ENCODE results near the gene PLA2G6.

Gene PLA2G6

GRCh38 chr22:38214302-38215056, 32.8 kb upstream of the PLA2G6 start:
- DNase-seq = no peak

DNA sequence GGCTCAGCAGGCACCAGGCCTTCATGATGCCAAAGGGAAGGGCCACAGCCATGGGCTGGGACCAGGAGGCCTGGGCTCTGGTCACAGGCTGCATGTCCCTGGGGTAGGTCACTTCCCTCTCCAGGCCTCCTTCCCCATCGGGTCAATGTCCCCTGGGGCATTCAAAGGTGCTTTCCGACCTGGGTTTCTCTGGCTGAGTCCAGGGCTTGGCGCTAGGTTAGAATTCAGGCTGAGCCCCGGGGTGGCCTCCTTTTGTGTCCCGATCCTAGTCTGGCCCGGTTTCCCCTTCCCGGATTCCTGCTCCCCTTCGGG, 32.3 kb upstream of the PLA2G6 start:
- no peak for DNase-seq

GRCh38 chr22:38213319-38213989, 31.8 kb upstream of the PLA2G6 start:
- DNase-seq = no peak

GRCh38 chr22:38212442-38212841, 30.8 kb upstream of the PLA2G6 start:
- DNase-seq = no peak

GRCh38 chr22:38211556-38211955, 29.9 kb upstream of the PLA2G6 start:
- no peak for DNase-seq

GRCh38 chr22:38208551-38208968, 26.9 kb upstream of the PLA2G6 start:
- DNase-seq = no peak

- no peak for DNase-seq
Measured at GRCh38 chr22:38207898-38208432, 26.3 kb upstream of the PLA2G6 start.

GRCh38 chr22:38205261-38206128, 23.9 kb upstream of the PLA2G6 start:
- no peak for DNase-seq

DNA sequence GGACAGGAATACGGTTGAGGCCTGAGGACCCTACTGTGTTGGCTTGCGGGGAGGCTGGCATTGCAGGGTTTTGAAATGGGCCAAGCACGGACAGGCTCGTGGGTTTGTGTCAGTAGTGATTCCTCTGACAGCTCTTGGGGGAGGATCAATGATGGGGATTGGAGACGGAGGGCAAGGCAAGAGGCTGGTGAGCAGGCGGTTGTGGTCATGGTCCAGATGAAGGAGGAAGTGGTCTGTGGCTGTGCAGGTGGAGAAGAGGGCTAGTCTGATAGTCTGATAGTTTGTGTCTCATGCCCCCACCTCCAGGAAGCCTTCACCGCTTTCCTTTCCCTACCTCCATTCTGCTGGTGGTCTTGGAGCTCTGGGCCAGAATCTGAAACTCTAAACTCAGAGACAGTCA, 23.2 kb upstream of the PLA2G6 start:
- no peak for DNase-seq

DNA sequence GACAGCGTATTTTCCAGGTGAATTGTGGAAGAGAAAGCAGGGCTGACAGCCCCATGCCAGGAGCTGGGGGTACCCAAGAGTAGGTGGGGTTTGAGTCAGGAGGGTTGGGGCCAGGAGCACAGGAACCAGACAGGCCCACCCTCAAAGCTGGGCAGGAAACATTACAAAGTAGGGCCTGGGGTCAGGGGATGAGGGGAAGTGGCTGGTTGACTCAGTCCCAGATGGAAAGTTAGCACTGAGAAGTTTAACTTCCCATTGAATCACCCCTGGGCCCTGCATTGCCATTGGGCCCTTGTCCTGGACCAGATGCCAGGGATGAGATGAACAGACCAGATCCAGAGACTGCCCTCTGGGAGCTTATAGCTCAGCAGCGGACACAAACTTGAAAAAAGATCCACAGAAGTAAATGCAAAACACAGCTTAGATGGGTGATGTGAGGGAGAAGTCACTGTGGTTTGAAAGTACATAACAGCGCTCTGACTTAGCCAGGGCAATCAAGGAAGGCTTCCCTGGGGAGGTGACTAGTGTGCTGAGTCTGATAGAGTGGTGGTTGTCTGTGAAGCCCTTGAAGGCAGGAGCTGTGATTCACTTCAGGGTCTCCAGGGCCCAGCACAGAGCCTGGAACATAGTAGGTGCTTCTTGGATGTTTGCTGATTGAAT, 22.4 kb upstream of the PLA2G6 start:
- no peak for DNase-seq

DNA sequence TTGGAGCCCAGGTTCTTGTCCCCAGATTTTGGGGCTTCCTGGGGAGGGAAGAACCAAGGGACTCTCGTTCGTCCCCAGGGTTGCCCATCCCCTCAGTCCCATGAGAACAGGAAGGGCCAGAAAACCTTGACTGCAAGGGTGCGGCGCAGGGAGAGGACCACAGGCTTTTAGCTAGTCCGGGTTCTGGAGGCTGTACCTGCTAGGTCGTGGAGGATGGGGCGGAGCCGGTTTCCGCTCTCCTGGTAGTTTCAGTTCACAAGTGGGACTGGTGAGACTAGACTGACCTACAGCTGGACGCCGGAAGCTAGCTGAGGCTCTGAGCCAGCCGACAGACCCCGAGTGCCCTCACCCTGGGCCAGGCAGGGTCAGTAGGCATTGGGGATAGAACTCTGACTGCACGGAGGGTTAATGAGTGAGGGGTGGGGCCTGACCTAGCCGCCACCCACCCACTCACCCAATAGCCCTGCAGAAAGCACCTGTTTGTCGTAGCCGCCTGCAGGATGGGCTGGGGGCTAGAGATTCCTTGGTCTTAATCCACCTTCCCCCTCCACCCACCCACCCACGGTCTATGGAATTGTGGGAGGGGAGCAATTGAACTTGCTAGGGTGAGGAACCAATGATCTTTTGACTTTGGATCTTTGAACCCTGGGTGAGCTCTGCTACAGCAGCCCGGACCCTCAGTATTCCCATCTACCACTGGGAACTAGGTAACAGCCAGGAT, 21.6 kb upstream of the PLA2G6 start:
- no peak for DNase-seq

DNA sequence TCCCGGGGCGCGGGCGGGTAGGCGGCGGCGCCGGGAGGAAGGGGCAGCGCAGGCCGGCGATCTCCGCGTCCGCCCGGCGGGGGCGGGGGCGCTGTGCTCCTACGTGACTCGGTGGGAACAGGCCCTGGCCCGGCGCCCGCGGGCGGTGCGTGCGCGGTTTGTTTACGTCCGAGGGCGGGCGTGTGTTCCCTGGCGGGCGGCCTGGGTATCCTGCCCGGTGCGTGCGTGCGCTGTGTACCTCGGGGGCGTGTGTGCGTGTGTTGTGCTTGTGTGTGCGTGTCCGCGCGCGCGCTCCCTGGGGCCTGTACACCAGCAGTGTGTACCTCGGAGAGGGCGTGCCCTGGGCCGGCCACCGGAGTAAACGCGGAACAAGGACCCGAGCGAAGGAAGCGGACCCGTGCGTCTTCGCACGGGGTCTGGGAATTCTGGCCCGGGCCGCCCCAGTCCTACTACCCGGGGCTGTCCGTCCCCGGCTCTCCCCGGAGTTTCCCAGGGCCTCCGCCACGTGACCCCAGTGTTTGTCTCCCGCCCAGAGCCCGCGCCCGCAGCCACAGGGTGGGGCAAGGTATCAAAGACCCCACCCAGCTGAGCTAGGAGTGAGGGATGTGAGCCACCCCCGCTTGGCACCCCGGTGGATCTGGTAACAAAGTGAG, 20.9 kb upstream of the PLA2G6 start:
- DNase-seq = no peak

- DNase-seq = peak; percentile 72
Measured at GRCh38 chr22:38201711-38202436, 20.2 kb upstream of the PLA2G6 start, which contains the start of gene MAFF. MAFF (plus strand) TSS chr22:38201994; CDS start chr22:38213854, 11,860 bp downstream.

DNA sequence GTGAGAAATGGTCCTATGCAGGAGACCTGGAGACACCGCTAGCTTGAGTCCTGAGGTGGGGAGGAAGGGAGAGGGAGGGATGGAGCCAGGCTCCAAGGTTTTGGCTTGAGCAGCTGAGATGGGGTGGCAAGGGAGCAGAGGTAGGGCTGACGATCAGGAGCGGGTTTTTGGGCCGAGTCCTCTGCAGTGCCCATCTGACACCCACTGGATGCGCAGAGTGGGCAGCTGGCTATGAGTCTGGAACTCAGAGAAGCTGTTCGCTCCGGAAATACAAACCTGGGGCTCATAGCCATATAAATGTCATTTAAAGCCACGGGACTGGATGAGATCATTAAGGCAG, 19.7 kb upstream of the PLA2G6 start:
- DNase-seq = no peak

GRCh38 chr22:38199826-38200559, 18.4 kb upstream of the PLA2G6 start:
- DNase-seq = no peak

- no peak for DNase-seq
Measured at GRCh38 chr22:38196791-38197419, 15.3 kb upstream of the PLA2G6 start.

DNA sequence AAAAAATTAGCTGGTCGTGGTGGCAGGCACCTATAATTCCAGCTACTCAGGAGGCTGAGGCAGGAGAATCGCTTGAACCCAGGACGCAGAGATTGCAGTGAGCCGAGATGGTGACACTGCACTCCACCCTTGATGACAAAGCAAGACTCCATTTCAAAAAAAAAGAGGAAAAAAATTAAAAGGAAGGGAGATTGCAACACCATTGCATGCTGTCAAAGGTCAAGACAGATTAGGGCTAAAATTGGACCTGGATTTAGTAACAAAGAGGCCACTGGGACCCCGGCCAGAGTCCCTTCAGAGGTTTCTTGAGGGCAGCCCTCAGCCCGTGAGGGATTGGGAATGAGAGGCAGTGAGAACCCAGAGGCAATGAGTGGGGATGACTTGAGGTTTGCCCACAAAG, 11.9 kb upstream of the PLA2G6 start:
- no peak for DNase-seq

GRCh38 chr22:38192475-38192863, 10.8 kb upstream of the PLA2G6 start:
- no peak for DNase-seq

GRCh38 chr22:38191731-38192474, 10.3 kb upstream of the PLA2G6 start:
- no peak for DNase-seq

Measured in NCI-H2107 (cell line).